Ecto neural progenitor cell (in vitro differentiated cells): ENCODE data around the gene HIGD1A.

Experiments
- DNase-seq: peaks from one replicate; pipeline ENCODE4 v3.0.0-alpha.2; 2018; ENCODE audit warnings: low spot score

The HIGD1A gene

GRCh38 chr3:42735019-42735418 lies 69.3 kb downstream of the HIGD1A start:
- DNase-seq: peak; percentile 34

DNA sequence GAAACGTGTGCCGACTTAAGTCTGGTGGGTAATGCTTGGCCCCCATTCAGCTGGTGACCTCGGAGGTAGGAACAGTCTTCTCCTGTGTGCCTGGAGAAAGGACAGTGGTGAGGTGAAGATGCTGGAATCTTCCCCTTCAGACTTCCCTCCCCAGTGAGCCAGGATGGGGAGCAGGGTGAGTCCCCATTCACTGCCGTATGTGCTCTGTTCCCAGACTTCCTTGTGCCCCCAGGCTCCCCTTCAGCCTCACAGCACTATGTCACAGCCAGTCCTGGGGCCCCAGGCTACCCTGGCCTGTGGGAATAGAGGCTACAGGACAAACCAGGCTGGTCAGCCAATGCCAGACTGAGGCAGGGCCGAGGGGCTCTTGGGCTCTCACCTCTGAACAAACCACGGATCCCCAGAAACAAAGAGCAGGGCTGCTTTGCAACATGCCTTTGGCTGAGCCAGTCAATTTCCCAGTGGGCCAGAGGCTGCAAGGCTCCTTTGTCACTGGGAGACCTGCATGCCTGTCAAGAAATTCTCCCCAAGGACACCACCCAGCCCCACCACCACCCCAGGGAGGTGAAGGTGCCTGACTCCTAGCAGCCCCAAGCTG lies 69.9 kb downstream of the HIGD1A start:
- DNase-seq: peak; percentile 44

- peak; percentile 30 for DNase-seq
Measured at GRCh38 chr3:42733501-42734262, 70.6 kb downstream of the HIGD1A start.
